ENCODE results near the gene ABCB6.

ABCB6 gene

DNA sequence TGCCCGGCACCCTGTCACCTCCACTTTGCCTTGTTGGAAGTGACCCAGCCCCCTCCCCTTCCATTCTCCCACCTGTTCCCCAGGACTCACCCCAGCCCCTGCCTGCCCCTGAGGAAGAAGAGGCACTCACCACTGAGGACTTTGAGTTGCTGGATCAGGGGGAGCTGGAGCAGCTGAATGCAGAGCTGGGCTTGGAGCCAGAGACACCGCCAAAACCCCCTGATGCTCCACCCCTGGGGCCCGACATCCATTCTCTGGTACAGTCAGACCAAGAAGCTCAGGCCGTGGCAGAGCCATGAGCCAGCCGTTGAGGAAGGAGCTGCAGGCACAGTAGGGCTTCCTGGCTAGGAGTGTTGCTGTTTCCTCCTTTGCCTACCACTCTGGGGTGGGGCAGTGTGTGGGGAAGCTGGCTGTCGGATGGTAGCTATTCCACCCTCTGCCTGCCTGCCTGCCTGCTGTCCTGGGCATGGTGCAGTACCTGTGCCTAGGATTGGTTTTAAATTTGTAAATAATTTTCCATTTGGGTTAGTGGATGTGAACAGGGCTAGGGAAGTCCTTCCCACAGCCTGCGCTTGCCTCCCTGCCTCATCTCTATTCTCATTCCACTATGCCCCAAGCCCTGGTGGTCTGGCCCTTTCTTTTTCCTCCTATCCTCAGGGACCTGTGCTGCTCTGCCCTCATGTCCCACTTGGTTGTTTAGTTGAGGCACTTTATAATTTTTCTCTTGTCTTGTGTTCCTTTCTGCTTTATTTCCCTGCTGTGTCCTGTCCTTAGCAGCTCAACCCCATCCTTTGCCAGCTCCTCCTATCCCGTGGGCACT is 36.2 kb downstream of the ABCB6 start:
- no peak for DNase-seq

DNA sequence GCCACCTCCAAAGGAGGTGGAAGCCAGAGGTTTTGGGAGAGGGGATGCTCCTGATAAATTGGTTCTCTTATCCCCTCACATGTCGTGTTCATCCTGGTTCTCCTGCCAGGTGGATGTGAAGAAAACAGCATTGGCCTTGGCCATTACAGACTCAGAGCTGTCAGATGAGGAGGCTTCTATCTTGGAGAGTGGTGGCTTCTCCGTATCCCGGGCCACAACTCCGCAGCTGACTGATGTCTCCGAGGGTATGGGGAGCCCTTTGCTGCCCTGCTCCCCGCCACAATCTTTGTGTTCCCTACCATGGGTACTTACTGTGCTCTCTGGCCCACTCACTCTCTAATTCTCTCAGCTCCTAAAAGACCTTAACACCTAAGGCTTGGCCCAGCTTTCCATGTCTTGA is 37.2 kb downstream of the ABCB6 start:
- no peak for DNase-seq

- no peak for DNase-seq
Observed at GRCh38 chr2:219180961-219181360, 37.8 kb downstream of the ABCB6 start.

DNA sequence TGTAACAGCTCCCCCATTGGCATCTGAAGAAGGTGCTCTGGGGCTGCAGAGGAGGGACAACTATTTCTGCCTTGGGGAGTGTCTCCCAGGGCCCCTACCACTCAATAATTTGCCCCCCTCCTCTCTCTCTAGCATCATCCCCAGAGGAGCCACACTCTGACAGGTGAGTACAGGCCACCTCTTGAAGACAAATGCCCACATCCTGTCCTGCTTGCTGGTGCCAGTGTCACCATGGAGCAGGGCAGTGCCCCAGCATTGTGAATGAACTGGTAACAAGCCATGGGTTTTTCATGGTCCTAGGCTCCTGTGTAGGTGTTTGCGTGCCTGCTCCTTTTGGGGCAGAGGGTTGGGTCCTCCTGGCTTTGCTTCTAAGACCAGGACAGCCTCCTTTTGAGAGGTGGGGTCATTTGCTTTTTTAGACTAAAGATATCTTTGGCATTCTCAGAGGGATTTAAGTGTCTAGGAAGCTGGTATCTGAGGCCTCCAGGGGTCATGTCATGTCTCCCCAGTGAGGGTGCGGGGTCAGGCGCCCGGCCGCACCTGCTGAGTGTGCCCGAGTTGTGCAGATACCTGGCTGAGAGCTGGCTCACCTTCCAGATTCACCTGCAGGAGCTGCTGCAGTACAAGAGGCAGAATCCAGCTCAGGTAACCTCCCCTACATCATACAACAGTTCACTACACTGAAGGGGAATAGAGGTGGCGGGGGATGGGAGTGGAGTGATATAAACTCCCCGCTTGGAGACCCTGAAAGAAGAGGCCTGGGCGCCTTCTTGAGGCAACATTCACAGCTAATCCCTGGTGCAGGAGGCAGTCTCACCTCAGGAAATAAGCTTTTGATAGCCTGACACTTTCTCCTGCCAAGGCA is 38.9 kb downstream of the ABCB6 start:
- DNase-seq, result no peak

- DNase-seq, result no peak
Observed at GRCh38 chr2:219178377-219179175, 40.2 kb downstream of the ABCB6 start.

- DNase-seq, result peak; percentile 94
Observed at GRCh38 chr2:219177552-219178376, 41.0 kb downstream of the ABCB6 start, which contains the start of gene RETREG2. TSS of gene RETREG2 (plus strand) at chr2:219178275. CDS start at chr2:219178353, 78 bp downstream.

- peak; percentile 92 for DNase-seq
Observed at GRCh38 chr2:219176818-219177551, 41.8 kb downstream of the ABCB6 start, which contains the start of gene CNPPD1. TSS of gene CNPPD1 (minus strand) at chr2:219176925. CDS start at chr2:219176828, 97 bp downstream.

- no peak for DNase-seq
Observed at GRCh38 chr2:219175928-219176817, 42.6 kb downstream of the ABCB6 start.

DNA sequence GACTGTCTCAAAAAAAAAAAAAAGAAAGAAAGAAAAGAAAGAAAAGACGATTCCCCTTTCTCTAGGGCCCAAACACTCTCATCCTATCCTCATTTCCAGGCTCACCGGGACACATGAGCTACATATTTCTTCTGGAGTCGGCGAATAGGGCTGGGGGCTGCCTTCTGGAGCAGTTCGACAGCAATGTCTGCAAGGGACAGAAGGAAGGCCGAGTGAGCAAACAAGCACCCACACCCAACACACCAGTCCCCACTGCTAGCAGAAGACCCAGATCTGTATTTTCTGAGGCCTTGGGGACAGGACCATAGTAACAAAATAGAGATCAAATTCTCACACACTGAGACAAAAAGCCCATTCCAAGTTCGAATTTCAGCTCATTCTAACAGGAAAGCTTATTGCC is 43.3 kb downstream of the ABCB6 start:
- no peak for DNase-seq

DNA sequence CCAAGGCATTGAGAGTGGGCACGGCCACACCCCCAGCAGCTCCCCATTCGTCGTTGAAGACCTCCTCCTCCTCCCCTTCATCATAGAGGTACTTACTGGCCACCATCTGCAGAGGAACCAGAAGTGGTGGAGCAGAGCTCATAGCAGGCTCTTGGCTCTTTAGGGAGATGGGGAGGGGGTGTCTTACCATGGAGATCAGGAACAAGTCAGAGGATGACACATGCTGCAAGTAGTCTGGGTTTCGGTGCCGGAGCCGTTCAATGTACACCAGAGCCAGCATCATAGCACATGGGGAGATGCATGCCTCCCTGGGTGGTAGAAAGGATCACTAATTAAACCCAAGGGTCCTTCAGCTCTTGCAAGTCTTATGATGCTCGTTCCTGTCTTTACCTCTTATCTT is 44.0 kb downstream of the ABCB6 start:
- no peak for DNase-seq

DNA sequence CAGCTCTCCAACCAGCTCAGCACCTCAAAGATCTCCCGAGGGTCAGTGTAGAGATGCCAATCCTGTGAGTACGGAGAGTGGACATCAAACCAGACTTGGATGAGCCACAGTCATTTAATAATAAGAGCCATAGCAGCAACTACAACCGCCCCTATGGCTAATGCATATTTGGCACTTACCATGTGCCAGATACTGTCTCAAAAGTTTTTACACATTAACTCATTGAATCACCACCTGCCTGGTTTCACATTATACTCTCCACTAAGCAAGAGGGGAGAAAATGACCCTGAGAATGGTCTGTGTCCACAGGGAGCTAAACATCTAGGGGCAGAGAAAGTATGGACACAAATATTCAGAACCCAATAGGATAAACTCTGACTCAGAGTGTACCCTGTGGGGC is 44.6 kb downstream of the ABCB6 start:
- DNase-seq, result no peak

DNA sequence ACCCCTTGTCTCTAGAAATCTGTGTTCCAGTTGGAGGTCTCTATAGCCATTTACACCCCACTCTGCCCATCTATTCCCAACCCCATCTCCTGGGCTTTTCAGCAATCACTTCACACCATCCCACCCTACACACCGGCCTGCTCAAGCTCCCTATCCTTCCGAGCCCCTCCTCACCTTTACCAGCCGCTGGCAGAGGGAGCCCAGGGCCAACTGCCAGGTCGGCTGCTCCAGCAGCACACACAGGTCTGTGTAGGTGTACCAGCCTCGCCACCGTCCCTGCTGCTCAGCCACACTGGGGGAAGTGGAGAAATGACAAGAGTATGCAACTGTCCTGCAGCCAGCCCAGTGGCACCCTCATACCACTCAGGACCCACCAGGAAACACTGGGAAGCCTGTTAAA is 45.6 kb downstream of the ABCB6 start:
- DNase-seq, result no peak

DNA sequence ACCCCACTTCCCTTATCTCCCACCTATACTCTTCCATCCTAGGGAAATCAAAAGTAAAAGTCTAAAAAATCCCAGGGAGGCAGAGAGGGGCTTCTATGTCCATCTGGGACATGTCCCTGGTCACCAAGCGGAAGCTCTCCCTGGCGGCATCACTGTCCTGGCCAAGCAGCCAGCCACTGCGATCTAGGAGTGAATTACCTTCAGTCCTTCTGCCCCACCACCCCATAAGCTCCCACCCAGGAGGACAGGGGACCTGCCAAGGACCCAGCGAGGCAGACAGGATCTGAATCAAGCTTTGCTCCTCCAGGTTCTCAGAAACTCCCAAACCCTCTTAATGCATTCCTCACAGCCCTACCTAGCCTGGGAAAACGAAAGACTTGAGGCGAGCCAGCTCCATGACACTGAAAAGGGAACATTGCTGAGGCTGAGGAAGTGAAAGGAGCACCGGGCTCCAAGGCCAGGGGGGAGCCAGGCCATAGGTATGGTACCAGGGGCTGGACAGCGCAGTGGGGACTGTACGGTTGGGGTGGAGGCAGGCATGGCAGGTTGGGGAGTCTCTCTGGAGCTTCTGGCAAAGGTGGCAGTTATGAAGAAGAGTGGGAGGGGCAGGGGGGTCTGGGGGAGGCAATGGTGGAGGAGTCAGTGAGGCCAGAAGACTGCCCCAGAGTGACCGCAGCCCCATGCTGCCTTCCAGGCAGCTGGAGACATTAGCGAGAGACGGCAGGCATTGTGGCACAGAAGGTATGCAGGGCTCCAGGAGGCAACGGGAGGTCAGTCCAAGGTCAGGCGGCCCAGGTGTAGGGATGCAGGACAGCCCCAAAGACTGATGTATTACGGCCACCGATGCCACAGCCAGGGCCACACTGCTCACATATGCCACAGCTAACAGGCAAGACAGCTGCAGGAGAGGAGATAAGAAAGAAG is 46.3 kb downstream of the ABCB6 start:
- no peak for DNase-seq

GRCh38 chr2:219171231-219171651 is 47.5 kb downstream of the ABCB6 start:
- DNase-seq, result peak; percentile 76

- DNase-seq, result no peak
Observed at GRCh38 chr2:219169930-219170654, 48.7 kb downstream of the ABCB6 start, which contains the start of gene SLC23A3. TSS of gene SLC23A3 (minus strand) at chr2:219170029. CDS start at chr2:219169984, 45 bp downstream.

GRCh38 chr2:219168932-219169331 is 49.8 kb downstream of the ABCB6 start:
- DNase-seq, result no peak

- no peak for DNase-seq
Observed at GRCh38 chr2:219168526-219168925, 50.2 kb downstream of the ABCB6 start.

DNA sequence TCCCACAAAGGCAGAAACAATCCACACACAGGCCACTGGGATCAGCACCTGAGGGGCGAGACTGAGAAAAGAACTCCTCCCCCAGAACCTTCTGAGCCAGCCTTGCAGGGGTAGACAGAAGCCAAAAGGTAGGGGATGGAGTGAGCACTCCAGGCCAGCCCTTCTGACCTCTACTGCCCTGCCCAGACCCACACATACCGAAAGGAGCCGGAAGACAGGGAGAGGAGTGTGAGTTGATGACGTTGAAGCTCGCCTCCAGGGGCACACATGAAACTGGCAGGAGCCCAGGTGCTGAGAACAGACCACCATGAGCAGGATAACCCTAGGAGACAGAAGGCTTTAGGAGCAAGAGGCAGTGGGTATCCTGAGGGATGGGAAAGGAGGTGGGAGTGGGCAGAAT is 50.8 kb downstream of the ABCB6 start:
- DNase-seq, result no peak
